HG03108 (cell line): ENCODE measurements around the gene HFM1.
"Not testable (repeated sequence)": the region's sequence is repeated elsewhere in the genome, so short reads cannot be mapped to it uniquely, and the experiment has no call there.

Source experiments
- ATAC-seq: cut with Tn5 transposase; IDR thresholded peaks from one replicate; pipeline ENCODE4 v1.9.1; 2021; ENCODE audit warnings: moderate library complexity; ENCODE audit not compliant: unreplicated experiment

Gene HFM1

GRCh38 chr1:91404151-91405012 is at the start of gene HFM1:
Gene HFM1, minus strand, starts transcription at chr1:91404837. Its CDS starts 3,755 bp downstream, at chr1:91401082.
- ATAC-seq = peak; percentile 91

DNA sequence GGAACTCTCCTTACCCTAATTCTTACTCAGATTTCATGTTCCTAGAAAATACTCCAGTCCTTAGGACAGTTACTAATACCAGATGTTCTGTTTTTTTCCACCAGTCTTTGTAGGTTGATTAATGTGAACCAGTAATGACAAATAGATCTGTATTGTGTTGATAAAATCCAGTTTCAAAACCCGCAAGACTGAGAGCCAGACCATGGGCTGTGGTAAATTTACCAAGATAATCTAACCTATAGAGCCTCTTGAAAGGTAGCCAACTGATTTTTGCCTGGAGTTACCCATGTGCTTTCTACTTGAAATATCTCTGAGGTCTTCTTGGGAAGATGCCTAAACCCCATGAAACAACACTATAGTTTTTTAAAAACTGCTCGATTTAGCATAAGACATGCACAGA is 49.5 kb upstream of the HFM1 start:
- ATAC-seq = no peak

- no peak for ATAC-seq
These were observed 45.6 kb upstream of the HFM1 start for GRCh38 chr1:91450260-91450659.

- not testable (repeated sequence) for ATAC-seq
These were observed 43.1 kb upstream of the HFM1 start for GRCh38 chr1:91447782-91448181.

DNA sequence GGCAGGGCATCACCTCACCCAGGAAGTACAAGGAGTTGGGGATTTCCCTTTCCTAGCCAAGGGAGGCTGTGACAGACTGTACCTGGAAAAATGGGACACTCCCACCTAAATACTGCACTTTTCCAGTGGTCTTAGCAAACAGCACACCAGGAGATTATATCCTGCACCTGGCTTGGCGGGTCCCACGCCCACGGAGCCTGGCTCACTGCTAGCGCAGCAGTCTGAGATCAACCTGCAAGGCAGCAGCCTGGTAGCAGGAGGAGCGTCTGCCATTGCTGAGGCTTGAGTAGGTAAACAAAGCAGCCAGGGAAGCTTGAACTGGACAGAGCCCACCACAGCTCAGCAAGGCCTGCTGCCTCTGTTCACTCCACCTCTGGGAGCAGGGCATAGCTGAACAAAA is 37.3 kb upstream of the HFM1 start:
- ATAC-seq = not testable (repeated sequence)

DNA sequence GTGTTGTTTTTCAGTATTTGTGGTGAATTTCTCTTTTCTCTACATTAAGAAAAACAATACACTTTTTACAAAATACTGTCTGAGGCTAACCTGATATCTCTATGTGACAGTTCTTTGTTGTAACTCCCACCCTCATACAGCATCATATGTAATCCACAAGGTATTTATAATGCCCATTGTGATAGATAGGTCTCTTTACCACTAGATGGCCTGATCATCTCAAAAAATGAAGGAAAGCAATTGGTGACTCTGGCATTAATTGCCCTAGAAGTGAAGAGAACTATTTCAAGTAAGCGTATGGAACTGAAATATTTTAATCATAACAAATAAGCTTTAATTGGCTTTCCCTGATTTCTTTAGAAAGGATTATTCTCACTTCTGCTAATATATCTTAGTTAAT is 36.2 kb upstream of the HFM1 start:
- no peak for ATAC-seq

- no peak for ATAC-seq
These were observed 34.4 kb upstream of the HFM1 start for GRCh38 chr1:91439016-91439415.

- no peak for ATAC-seq
These were observed 23.7 kb upstream of the HFM1 start for GRCh38 chr1:91428182-91428798.

DNA sequence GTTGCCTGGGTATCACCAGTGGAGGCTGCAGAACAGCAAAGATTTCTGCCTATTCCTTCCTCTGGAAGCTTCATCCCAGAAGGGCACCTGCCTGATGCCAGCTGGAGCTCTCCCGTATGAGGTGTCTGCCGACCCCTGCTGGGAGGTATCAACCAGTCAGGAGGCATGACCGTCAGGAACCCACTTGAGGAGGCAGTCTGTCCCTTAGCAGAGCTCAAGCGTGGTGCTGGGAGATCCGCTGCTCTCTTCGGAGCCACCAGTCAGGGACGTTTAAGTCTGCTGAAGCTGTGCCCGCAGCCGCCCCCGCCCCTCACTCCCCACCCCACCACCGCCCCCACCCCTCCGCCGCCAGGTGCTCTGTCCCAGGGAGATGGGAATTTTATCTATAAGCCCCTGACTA is 23.1 kb upstream of the HFM1 start:
- no peak for ATAC-seq

DNA sequence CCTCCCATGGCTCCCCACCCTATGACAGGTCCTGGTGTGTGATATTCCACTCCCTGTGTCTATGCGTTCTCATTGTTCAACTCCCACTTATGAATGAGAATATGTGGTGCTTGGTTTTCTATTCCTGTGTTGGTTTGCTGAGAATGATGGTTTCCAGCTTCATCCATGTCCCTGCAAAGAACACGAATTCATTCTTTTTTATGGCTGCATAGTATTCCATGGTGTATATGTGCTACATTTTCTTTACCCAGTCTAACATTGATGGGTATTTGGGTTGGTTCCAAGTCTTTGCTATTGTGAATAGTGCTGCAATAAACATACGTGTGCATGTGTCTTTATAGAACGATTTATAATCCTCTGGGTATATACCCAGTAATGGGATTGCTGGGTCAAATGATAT is 17.9 kb upstream of the HFM1 start:
- not testable (repeated sequence) for ATAC-seq

DNA sequence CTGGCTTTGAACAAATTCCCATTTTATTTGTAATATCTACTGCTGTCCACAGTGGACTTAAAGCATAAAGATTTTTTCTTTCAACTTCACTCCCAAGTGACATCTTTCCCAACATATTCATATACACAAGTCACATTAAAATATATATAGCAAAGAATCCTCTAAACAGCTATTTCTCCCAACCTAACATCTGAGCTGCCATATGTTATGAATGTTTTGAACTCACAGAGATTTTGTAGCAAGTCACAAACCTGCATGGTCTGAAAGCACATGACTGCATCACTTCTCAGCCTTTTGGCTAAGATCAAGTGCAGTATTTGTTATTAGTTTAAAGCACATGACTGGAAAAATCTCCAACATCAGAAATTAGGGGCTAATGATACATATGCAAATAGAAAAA is 7.7 kb upstream of the HFM1 start:
- no peak for ATAC-seq

DNA sequence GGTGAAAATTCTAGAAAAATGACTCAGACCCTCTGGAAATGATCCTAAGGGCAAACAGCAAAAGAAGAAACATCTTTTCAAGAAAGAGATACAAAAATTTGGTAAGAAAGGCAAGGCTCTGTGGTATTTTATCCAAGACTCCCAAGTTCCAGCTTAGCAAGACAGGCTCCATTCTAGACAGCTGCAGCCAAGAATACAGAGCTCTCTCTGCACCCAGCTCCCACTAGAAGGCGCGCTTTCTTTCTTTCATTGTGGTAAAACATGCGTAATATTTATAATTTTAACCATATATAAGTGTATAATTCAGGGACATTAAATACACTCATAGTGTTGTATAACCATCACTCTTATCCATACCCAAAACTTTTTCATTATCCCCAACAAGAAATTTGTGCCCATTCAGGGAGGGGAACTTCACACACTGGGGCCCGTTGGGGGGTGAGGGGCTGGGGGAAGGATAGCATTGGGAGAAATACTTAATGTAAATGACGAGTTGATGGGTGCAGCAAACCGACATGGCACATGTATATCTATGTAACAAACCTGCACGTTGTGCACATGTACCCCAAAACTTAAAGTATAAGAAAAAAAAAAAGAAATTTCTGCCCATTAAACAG is 2.2 kb upstream of the HFM1 start:
- ATAC-seq = no peak

GRCh38 chr1:91402023-91402422 is 2.6 kb downstream of the HFM1 start:
- no peak for ATAC-seq

GRCh38 chr1:91400133-91400725 is 4.4 kb downstream of the HFM1 start:
- ATAC-seq = no peak

DNA sequence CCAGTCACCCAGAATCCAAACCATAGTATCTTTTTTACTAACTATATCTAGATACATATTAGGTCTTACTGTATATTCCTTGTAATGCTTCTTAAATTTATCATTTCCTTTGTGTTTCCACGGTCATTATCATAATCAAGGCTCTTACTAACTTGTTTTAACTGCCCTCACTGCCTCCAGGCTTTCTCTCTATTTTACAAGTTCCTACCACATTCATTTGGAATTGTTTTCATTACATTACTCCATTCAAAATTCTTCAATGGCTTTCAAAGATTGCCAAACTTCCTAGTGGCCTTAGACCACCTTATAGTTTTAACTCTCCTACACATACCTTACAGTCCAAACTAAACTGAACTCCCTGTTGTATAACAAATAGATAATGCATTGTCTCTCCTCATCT is 6.3 kb downstream of the HFM1 start:
- no peak for ATAC-seq

DNA sequence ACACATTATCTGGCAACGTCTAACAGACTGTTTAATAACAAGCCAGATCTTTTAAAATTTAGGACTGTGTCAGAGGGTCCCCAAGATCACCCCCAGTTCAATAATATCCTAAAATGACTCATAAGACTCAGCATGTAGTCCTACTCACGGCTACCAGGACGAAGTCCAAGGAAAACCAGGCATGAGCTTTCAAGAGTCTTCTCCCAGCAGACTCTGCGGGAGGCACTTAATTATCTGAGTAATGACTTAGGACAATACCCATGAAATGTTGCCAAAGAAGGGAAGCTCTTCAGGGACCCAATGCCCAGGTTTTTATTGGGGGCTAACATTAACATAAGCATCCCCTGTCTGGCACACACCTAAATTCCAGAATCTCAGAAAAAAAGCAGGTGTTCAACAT is 7.0 kb downstream of the HFM1 start:
- no peak for ATAC-seq

DNA sequence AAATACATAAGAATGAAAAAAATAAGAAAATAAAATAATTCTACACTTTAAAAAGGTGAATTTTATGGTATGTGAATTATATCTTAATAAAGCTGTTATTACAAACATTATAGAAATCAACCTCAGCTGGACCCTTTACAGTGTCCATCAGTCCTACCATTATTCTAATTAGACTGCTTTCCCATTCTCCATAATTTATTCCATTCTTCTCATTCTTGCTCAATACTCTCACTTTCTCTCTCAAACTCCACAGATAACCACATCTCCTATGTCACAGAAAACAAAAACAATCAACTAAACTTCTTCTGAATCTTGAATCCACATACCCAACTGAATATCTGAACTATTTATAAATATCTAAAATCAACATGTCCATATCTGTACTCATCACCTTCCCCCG is 11.6 kb downstream of the HFM1 start:
- ATAC-seq = no peak

GRCh38 chr1:91386109-91386508 is 18.5 kb downstream of the HFM1 start:
- no peak for ATAC-seq

- no peak for ATAC-seq
These were observed 21.2 kb downstream of the HFM1 start for GRCh38 chr1:91383456-91383855.

DNA sequence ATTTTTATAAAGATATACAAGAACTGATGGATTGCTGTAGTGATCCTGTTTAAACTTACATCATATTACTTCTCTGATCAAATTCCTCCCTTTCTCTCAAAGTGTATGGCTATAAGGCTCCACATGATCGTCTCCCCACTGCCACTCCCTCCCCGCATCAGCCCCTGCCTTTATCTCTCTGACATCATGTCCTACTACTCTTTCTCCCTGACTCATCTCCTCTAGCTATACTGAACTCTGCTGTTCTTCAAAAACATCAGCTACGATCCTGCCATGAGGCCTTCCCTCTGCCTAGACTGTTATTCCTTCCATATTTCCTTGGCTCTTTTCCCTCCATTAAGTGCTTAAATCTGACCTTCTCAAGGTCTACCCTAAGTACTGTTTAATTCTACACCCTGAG is 22.8 kb downstream of the HFM1 start:
- no peak for ATAC-seq

DNA sequence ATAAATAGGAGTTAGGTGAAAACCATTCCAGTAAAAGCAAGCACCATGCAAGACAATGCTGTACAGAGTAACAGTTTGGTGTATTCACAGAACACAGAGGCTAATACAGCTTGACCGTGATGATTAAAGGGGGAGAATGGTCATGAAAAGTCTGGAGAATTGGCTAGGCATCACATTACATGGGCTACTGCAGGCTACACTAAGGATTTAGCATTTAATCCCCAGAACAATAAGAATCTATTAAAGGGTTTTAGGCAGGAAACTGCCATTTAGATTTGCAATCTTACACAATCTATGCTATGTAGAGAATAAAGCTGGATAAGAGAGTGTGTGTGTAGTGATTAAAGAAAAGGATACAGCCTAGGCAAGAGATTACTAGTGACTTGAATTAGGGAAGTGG is 30.6 kb downstream of the HFM1 start:
- ATAC-seq = no peak

GRCh38 chr1:91372230-91372629 is 32.4 kb downstream of the HFM1 start:
- ATAC-seq = not testable (repeated sequence)
